IMR-90 (cell line): ENCODE data around the gene KMT2B. TPM values are rescaled to one million over a fixed set of nuclear protein-coding genes. Genes with fewer than 3 reads are reported as not detected.

ENCODE experiments used
- ATAC-seq: fragments of 200-7000 bp; cut with Tn5 transposase; 2 replicates; pipeline ENCODE4 v1.9.1; 2020; ENCODE audit warnings: low read depth, mild to moderate bottlenecking, moderate library complexity
- BruUV-seq: library from RNA; stranded (reverse); fragments of 400-500 nt; replicated peaks from 2 replicates; lab custom pipeline; 2021; lab: Mats Ljungman, UMichigan
- CTCF ChIA-PET: fragments of 300-600 bp; formaldehyde crosslinking; extraction: SDS; loops from one replicate; lab custom pipeline; 2021; ENCODE audit warnings: antibody characterized with exemption; lab: Yijun Ruan, JAX
- POLR2A ChIA-PET: fragments of 300-600 bp; sonication (Branson Sonifier 250); formaldehyde crosslinking; loops from one replicate; lab custom pipeline; 2022; ENCODE audit warnings: antibody characterized with exemption; ENCODE audit not compliant: unreplicated experiment; lab: Charles Lee
- DNase-seq: peaks from one replicate; pipeline ENCODE4 v3.0.0; 2013
- H2AFZ ChIP-seq: replicated peaks from 2 replicates; pipeline ENCODE3; 2013; ENCODE audit warnings: low read length, mild to moderate bottlenecking; ENCODE audit not compliant: poor library complexity
- H2AK5ac ChIP-seq: 2 replicates; pipeline ENCODE4 v1.6.1; 2013; ENCODE audit warnings: low read depth, low read length, inconsistent platforms
- H2AK9ac ChIP-seq: replicated peaks from 2 replicates; pipeline ENCODE3; 2013; ENCODE audit warnings: mild to moderate bottlenecking, low read depth, low read length, moderate library complexity; ENCODE audit not compliant: poor library complexity
- H2BK120ac ChIP-seq: 2 replicates; pipeline ENCODE4 v1.6.1; 2013; ENCODE audit warnings: low read depth, low read length, inconsistent platforms
- H2BK15ac ChIP-seq: 3 replicates; pipeline ENCODE4 v1.6.1; 2013; ENCODE audit warnings: low read depth, low read length, inconsistent platforms
- H2BK20ac ChIP-seq: 2 replicates; pipeline ENCODE4 v1.6.1; 2013; ENCODE audit warnings: low read depth, mild to moderate bottlenecking, inconsistent platforms, low read length, moderate library complexity
- H2BK5ac ChIP-seq: 2 replicates; pipeline ENCODE4 v1.6.1; 2013; ENCODE audit warnings: mild to moderate bottlenecking, low read depth, low read length, inconsistent platforms; ENCODE audit not compliant: poor library complexity, severe bottlenecking
- H3K14ac ChIP-seq: replicated peaks from 2 replicates; pipeline ENCODE4 v1.6.1; 2013; ENCODE audit warnings: low read depth, low read length, inconsistent platforms
- H3K18ac ChIP-seq: 2 replicates; pipeline ENCODE4 v1.6.1; 2013; ENCODE audit warnings: low read depth, low read length, control low read depth
- H3K23ac ChIP-seq: 2 replicates; pipeline ENCODE4 v1.6.1; 2013; ENCODE audit warnings: low read depth, low read length, inconsistent platforms
- H3K27ac ChIP-seq: 2 replicates; pipeline ENCODE4 v1.5.1; 2013; ENCODE audit warnings: mild to moderate bottlenecking, control low read depth, low read length; ENCODE audit not compliant: insufficient read depth
- H3K27me3 ChIP-seq: 2 replicates; pipeline ENCODE4 v1.6.1; 2013; ENCODE audit warnings: low read length; ENCODE audit not compliant: control insufficient read depth, insufficient read depth
- H3K36me3 ChIP-seq: 2 replicates; pipeline ENCODE4 v1.6.1; 2013; ENCODE audit warnings: low read length, mixed read lengths; ENCODE audit not compliant: control insufficient read depth, insufficient read depth
- H3K4ac ChIP-seq: 2 replicates; pipeline ENCODE4 v1.6.1; 2013; ENCODE audit warnings: low read depth, low read length, inconsistent platforms
- H3K4me1 ChIP-seq: 2 replicates; pipeline ENCODE4 v1.6.1; 2013; ENCODE audit warnings: low read length, mixed read lengths; ENCODE audit not compliant: control insufficient read depth, insufficient read depth
- H3K4me2 ChIP-seq: 2 replicates; pipeline ENCODE4 v1.6.1; 2013; ENCODE audit warnings: low read depth, mild to moderate bottlenecking, control low read depth, low read length, moderate library complexity
- H3K4me3 ChIP-seq: 2 replicates; pipeline ENCODE4 v1.5.1; 2013; ENCODE audit warnings: low read depth, mild to moderate bottlenecking, control low read depth, low read length, moderate library complexity; ENCODE audit not compliant: insufficient read depth
- H3K56ac ChIP-seq: 2 replicates; pipeline ENCODE4 v1.6.1; 2013; ENCODE audit warnings: low read length, inconsistent platforms; ENCODE audit not compliant: insufficient read depth; ENCODE audit errors: extremely low read depth
- H3K79me1 ChIP-seq, 2 experiments: 2 replicates each; pipeline ENCODE4 v1.6.1; 2013; ENCODE audit warnings: low read length in 2 of 2, inconsistent platforms in 1 of 2, low read depth in 1 of 2
- H3K9ac ChIP-seq: 2 replicates; pipeline ENCODE4 v1.6.1; 2013; ENCODE audit warnings: low read depth, low read length, control low read depth
- H3K9me1 ChIP-seq: 2 replicates; pipeline ENCODE4 v1.6.1; 2013; ENCODE audit warnings: low read length, inconsistent platforms; ENCODE audit not compliant: insufficient read depth
- H3K9me3 ChIP-seq: 2 replicates; pipeline ENCODE4 v1.6.1; 2013; ENCODE audit warnings: low read length; ENCODE audit not compliant: control insufficient read depth, insufficient read depth
- H4K20me1 ChIP-seq: 2 replicates; pipeline ENCODE4 v1.6.1; 2013; ENCODE audit warnings: low read length, inconsistent platforms; ENCODE audit not compliant: insufficient read depth
- H4K5ac ChIP-seq: 2 replicates; pipeline ENCODE4 v1.6.1; 2013; ENCODE audit warnings: mild to moderate bottlenecking, low read depth, low read length, control low read depth
- H4K8ac ChIP-seq, 2 experiments: 2 replicates each; pipeline ENCODE4 v1.6.1; 2013; ENCODE audit warnings: low read depth in 2 of 2, low read length in 2 of 2, control low read depth in 1 of 2, inconsistent platforms in 1 of 2
- H4K91ac ChIP-seq: 2 replicates; pipeline ENCODE4 v1.6.1; 2013; ENCODE audit warnings: low read depth, low read length, inconsistent platforms; ENCODE audit not compliant: insufficient read depth
- CEBPB ChIP-seq: IDR thresholded peaks from 2 replicates; pipeline ENCODE4 v1.6.1; 2012; ENCODE audit warnings: low read depth, low read length, improper control_type of control experiment
- CHD1 ChIP-seq: IDR thresholded peaks from 2 replicates; pipeline ENCODE4 v1.6.1; 2012; ENCODE audit warnings: low read depth, low read length, improper control_type of control experiment
- ELK1 ChIP-seq: fragments of 150-350 bp; IDR thresholded peaks from 2 replicates; pipeline ENCODE4 v1.6.1; 2016; ENCODE audit warnings: low read depth, mild to moderate bottlenecking, low read length, moderate library complexity, borderline replicate concordance
- FOS ChIP-seq: fragments of 150-350 bp; IDR thresholded peaks from 2 replicates; pipeline ENCODE4 v1.6.1; 2016; ENCODE audit warnings: low read depth, low read length
- NFE2L2 ChIP-seq: fragments of 150-350 bp; IDR thresholded peaks from 2 replicates; pipeline ENCODE4 v1.6.1; 2016; ENCODE audit warnings: low read depth, mild to moderate bottlenecking, low read length
- POLR2A ChIP-seq: IDR thresholded peaks from 2 replicates; pipeline ENCODE4 v1.6.1; 2012; ENCODE audit warnings: mild to moderate bottlenecking, low read depth, low read length
- RAD21 ChIP-seq: IDR thresholded peaks from 2 replicates; pipeline ENCODE4 v1.6.1; 2012; ENCODE audit warnings: low read length, improper control_type of control experiment
- RFX5 ChIP-seq: IDR thresholded peaks from 2 replicates; pipeline ENCODE4 v1.8.0; 2012; ENCODE audit warnings: low read depth, mild to moderate bottlenecking, low read length, moderate library complexity
- WGBS, 2 experiments: methylation state at CpG; one replicate each; pipeline versions ENCODE4 v1.1.5 to v1.1.7; 2013; ENCODE audit warnings: missing lambda C conversion rate in 2 of 2; ENCODE audit not compliant: insufficient read length in 1 of 2; ENCODE audit errors: extremely low coverage in 2 of 2; 5-methylcytosine and 5-hydroxymethylcytosine counted together
- dilution Hi-C: fragments of 300-500 bp; cut with HindIII; formaldehyde crosslinking; loops from one replicate; pipeline ENCODE4 v1.14.3; 2018; ENCODE audit warnings: low sequenced_read_pairs; ENCODE audit not compliant: unreplicated experiment
- in situ Hi-C: fragments of 300-500 bp; cut with MboI; formaldehyde crosslinking; loops from 3 replicates; pipeline ENCODE4 v1.14.3; 2019; ENCODE audit warnings: low sequenced_read_pairs, inconsistent platforms, mixed read lengths
- intact Hi-C: fragments of 100-400 bp; cut with micrococcal nuclease; formaldehyde crosslinking; loops from 2 replicates; pipeline ENCODE4 v1.10.0; 2022
- polyA plus RNA-seq, 3 experiments: library from polyadenylated mRNA; depleted of rRNA; stranded (reverse); fragments of >200 nt; gene quantifications; 2 replicates each; pipeline ENCODE4 v1.2.3, GENCODE V29; 2012; ENCODE audit warnings: low replicate concordance in 1 of 3
- total RNA-seq: library from RNA; depleted of rRNA; stranded (reverse); fragments of >200 nt; gene quantifications from 2 replicates; pipeline ENCODE4 v1.2.3, GENCODE V29; 2012
- TF ChIP-seq, protein P1 (sequence below): conservative IDR thresholded peaks from 2 replicates; pipeline ENCODE4 v1.5.1; 2012; ENCODE audit warnings: mild to moderate bottlenecking, low read depth, low read length, improper control_type of control experiment
- TF ChIP-seq, protein P2 (sequence below): fragments of 150-350 bp; IDR thresholded peaks from 2 replicates; pipeline ENCODE4 v1.6.1; 2017; ENCODE audit warnings: mild to moderate bottlenecking, antibody characterized with exemption, low read length, low read depth

The KMT2B gene
- total and polyA plus RNA-seq, 2 of the 4 experiments (the other 2 are of a cell fraction) = 3.0 to 30.7 TPM

DNA sequence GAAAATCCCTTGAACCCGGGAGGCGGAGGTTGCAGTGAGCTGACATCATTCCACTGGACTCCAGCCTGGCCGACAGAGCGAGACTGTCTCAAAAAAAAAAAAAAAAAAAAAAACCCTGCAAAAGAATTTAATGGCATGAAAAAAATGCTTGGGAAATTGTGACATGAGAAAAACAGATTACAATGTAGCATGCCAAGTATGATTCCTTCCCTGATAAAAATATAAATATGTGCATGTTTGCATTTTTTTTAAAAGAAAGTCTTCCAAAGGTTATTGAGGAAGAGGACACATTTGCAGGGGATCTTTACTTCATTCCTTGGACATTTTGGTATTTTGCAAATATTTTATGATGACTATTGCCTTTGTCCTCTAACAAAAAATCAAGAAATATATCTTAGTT lies 28.0 kb upstream of the KMT2B start:
- Histone ChIP-seq H2AFZ (no peak overlapping the region), H3K36me3 (no peaks in the 10 kb centered on the region), H3K4me2 (no peak overlapping the region), H3K9ac (no peak overlapping the region), H2BK15ac (no peak overlapping the region), H2AK5ac (no peak overlapping the region), H3K27me3 (0 out of 2 replicates have a peak, but pooled peaks cover 2% of the 10 kb centered on the region), H3K27ac (no peak overlapping the region), H2BK20ac (no peak overlapping the region), H2BK5ac (no peak overlapping the region), H3K14ac (no peak overlapping the region), H3K9me3 (no peaks in the 10 kb centered on the region), H3K4ac (no peak overlapping the region), H2BK120ac (no peak overlapping the region), H4K91ac (no peak overlapping the region), H3K9me1 (no peaks in the 10 kb centered on the region), H4K5ac (no peak overlapping the region), H3K56ac (no peak overlapping the region), H3K4me1 (peaks cover 3% of the 10 kb centered on the region; the same call in 1 of the 2 replicates), H3K4me3 (no peak overlapping the region), H4K8ac (no peak overlapping the region), H3K23ac (no peak overlapping the region), H3K18ac (no peak overlapping the region), H3K79me1 (no peaks in the 10 kb centered on the region), H2AK9ac (no peak overlapping the region), H4K20me1 (no peaks in the 10 kb centered on the region)
- TF ChIP-seq, protein P1, sequence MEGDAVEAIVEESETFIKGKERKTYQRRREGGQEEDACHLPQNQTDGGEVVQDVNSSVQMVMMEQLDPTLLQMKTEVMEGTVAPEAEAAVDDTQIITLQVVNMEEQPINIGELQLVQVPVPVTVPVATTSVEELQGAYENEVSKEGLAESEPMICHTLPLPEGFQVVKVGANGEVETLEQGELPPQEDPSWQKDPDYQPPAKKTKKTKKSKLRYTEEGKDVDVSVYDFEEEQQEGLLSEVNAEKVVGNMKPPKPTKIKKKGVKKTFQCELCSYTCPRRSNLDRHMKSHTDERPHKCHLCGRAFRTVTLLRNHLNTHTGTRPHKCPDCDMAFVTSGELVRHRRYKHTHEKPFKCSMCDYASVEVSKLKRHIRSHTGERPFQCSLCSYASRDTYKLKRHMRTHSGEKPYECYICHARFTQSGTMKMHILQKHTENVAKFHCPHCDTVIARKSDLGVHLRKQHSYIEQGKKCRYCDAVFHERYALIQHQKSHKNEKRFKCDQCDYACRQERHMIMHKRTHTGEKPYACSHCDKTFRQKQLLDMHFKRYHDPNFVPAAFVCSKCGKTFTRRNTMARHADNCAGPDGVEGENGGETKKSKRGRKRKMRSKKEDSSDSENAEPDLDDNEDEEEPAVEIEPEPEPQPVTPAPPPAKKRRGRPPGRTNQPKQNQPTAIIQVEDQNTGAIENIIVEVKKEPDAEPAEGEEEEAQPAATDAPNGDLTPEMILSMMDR = no peak
- TF ChIP-seq, protein P2, sequence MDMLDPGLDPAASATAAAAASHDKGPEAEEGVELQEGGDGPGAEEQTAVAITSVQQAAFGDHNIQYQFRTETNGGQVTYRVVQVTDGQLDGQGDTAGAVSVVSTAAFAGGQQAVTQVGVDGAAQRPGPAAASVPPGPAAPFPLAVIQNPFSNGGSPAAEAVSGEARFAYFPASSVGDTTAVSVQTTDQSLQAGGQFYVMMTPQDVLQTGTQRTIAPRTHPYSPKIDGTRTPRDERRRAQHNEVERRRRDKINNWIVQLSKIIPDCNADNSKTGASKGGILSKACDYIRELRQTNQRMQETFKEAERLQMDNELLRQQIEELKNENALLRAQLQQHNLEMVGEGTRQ = no peak
- TF ChIP-seq RFX5 (no peak), CHD1 (no peak), ELK1 (no peak), NFE2L2 (no peak), RAD21 (no peak), FOS (no peak), CEBPB (no peak), POLR2A (no peak)
- ATAC-seq (peak; percentile 42), DNase-seq (no peak)
- WGBS, 2 experiments = no CpG with 5 or more reads among the region's 4 CpGs
- ChIA-PET POLR2A (no interaction called here), CTCF (interaction anchor here (0.7 kb wide), 1 partner anchor 141 kb away, joined by 6 read pairs; no protein-coding TSS in a partner anchor)
- dilution Hi-C loops (no loop called here), in situ Hi-C loops (no loop called here), intact Hi-C loops (no loop called here)
- no TSS peak for BruUV-seq
